CD4-positive, alpha-beta T cell (primary cell): ENCODE results near the gene TBC1D16. TPM values are rescaled to one million over a fixed set of nuclear protein-coding genes. Genes with fewer than 3 reads are reported as not detected.

Experiments
- ATAC-seq: fragments of 200-7000 bp; cut with Tn5 transposase; one replicate; pipeline ENCODE4 v1.10.0; 2022; ENCODE audit warnings: mild to moderate bottlenecking; ENCODE audit not compliant: poor library complexity
- CTCF ChIA-PET: fragments of 350-600 bp; sonication (Branson Sonifier 250); formaldehyde crosslinking; loops from one replicate; lab custom pipeline; 2021; ENCODE audit warnings: antibody characterized with exemption, inconsistent platforms; lab: Charles Lee
- POLR2A ChIA-PET: fragments of 350-600 bp; sonication (Branson Sonifier 250); formaldehyde crosslinking; loops from one replicate; lab custom pipeline; 2021; ENCODE audit warnings: antibody characterized with exemption, inconsistent platforms; lab: Charles Lee
- DNase-seq, 14 experiments: peaks; one replicate each; pipeline ENCODE4 v3.0.0-alpha.2; 2013 to 2020; ENCODE audit warnings: mixed read lengths in 2 of 14
- H3K27ac ChIP-seq, 2 donors: one replicate each; pipeline versions ENCODE4 v1.5.1 to v1.7.0; 2013; ENCODE audit warnings: low read length in 2 of 2, low read depth in 1 of 2, mild to moderate bottlenecking in 1 of 2
- H3K27me3 ChIP-seq, 2 experiments: 1 replicate in 1 of 2; 2 replicates in 1 of 2; pipeline versions ENCODE4 v1.6.1 to v1.7.0; 2013; ENCODE audit warnings: low read length in 2 of 2, control low read depth in 1 of 2, mild to moderate bottlenecking in 1 of 2, moderate library complexity in 1 of 2; ENCODE audit not compliant: insufficient read depth in 2 of 2, control insufficient read depth in 1 of 2
- H3K36me3 ChIP-seq: one replicate; pipeline ENCODE4 v1.6.1; 2013; ENCODE audit warnings: low read length, control low read depth; ENCODE audit not compliant: insufficient read depth
- H3K4me1 ChIP-seq: one replicate; pipeline ENCODE4 v1.6.1; 2013; ENCODE audit warnings: low read length, control low read depth; ENCODE audit not compliant: insufficient read depth
- H3K4me3 ChIP-seq: one replicate; pipeline ENCODE4 v1.5.1; 2013; ENCODE audit warnings: mild to moderate bottlenecking, low read length, moderate library complexity
- H3K9me3 ChIP-seq, 2 experiments: 1 replicate in 1 of 2; 2 replicates in 1 of 2; pipeline versions ENCODE4 v1.6.1 to v1.7.0; 2013; ENCODE audit warnings: low read length in 2 of 2, mild to moderate bottlenecking in 2 of 2, control low read depth in 1 of 2, moderate library complexity in 1 of 2; ENCODE audit not compliant: control insufficient read depth in 1 of 2, insufficient read depth in 1 of 2
- H3K27ac Mint-ChIP-seq: one replicate; pipeline ENCODE4 v1.8.0; 2020; ENCODE audit warnings: mixed read lengths
- H3K27me3 Mint-ChIP-seq: one replicate; pipeline ENCODE4 v1.8.0; 2021; ENCODE audit warnings: mixed read lengths
- H3K36me3 Mint-ChIP-seq: one replicate; pipeline ENCODE4 v1.8.0; 2021; ENCODE audit warnings: low read depth, mixed read lengths
- H3K4me1 Mint-ChIP-seq: one replicate; pipeline ENCODE4 v1.8.0; 2021; ENCODE audit warnings: low read depth, mixed read lengths
- H3K4me3 Mint-ChIP-seq: one replicate; pipeline ENCODE4 v1.8.0; 2020; ENCODE audit warnings: mild to moderate bottlenecking, mixed read lengths
- H3K9me3 Mint-ChIP-seq: one replicate; pipeline ENCODE4 v1.8.0; 2020; ENCODE audit warnings: mixed read lengths
- CTCF ChIP-seq: fragments of 200-600 bp; IDR thresholded peaks from one replicate; pipeline ENCODE4 v1.8.0; 2022; ENCODE audit warnings: antibody characterized with exemption, mild to moderate bottlenecking
- intact Hi-C, 2 experiments: fragments of 100-400 bp; cut with DNase I in 1 of 2; cut with micrococcal nuclease in 1 of 2; formaldehyde crosslinking; loops; one replicate each; pipeline versions ENCODE4 v1.15.1 to v1.9.0; 2023 to 2025; cut with DNase I, micrococcal nuclease
- total RNA-seq, 174 experiments: library from RNA in 2 of 174; stranded (reverse) in 2 of 174; gene quantifications; one replicate each; pipeline ENCODE4 v1.2.3 and lab custom pipeline; 2021 to 2026

Gene TBC1D16
- total RNA-seq, 2 experiments from 2014 or later = 1.9 to 2.5 TPM

DNA sequence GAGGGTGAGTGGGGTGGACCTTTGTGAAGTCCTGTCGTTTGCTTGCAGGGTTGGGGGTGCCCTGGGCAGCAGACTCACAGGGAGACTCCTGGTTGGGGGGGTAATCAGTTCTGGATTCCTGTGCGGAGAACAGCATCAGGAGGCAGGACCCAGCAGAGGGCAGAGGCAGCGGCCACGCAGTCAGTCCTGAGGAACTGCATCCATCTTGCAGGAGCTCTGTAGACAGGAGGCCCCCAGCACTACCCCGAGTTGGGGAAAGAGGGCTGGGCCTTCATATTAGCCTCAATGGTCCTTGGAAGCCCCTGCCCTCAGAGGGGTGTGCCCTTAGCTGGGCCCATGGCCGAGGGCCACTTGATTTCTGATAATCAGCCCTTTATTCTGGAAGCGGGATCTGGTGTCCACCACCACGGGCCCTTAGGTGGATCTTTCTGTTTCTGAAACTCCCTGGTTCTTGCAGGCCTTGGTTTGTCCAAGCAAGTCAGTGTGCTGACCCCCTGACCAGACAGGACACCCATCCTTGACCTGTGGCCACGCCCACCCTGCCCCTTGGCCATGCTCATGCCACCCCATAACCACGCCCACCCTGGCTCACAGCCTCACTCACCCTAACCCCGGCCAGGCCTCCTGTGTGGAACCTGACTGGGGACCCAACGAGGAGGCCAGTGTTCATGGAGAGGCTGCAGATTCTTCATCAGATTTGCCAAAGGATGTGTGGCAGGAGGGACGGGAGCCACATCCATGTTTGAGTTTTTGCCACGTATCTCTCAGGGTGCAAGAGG, 122.9 kb downstream of the TBC1D16 start:
- POLR2A ChIA-PET = no interaction called here
- H3K36me3 ChIP-seq = no peaks in the 10 kb centered on the region
- CTCF ChIA-PET = no interaction called here
- Mint-ChIP-seq H3K27ac (no peak overlapping the region), H3K4me1 (no peaks in the 10 kb centered on the region), H3K4me3 (no peak overlapping the region), H3K27me3 (peaks cover 27% of the 10 kb centered on the region), H3K9me3 (no peaks in the 10 kb centered on the region), H3K36me3 (no peaks in the 10 kb centered on the region)
- H3K4me1 ChIP-seq = no peaks in the 10 kb centered on the region
- no peaks in the 10 kb centered on the region for H3K9me3 ChIP-seq
- intact Hi-C loops = no loop called here
- DNase-seq (no peak), ATAC-seq (no peak)
- H3K27ac ChIP-seq = no peak overlapping the region
- peaks cover 0 to 3% of the 10 kb centered on the region in 2 experiments for H3K27me3 ChIP-seq
- TF ChIP-seq CTCF = no peak
- H3K4me3 ChIP-seq = no peak overlapping the region

DNA sequence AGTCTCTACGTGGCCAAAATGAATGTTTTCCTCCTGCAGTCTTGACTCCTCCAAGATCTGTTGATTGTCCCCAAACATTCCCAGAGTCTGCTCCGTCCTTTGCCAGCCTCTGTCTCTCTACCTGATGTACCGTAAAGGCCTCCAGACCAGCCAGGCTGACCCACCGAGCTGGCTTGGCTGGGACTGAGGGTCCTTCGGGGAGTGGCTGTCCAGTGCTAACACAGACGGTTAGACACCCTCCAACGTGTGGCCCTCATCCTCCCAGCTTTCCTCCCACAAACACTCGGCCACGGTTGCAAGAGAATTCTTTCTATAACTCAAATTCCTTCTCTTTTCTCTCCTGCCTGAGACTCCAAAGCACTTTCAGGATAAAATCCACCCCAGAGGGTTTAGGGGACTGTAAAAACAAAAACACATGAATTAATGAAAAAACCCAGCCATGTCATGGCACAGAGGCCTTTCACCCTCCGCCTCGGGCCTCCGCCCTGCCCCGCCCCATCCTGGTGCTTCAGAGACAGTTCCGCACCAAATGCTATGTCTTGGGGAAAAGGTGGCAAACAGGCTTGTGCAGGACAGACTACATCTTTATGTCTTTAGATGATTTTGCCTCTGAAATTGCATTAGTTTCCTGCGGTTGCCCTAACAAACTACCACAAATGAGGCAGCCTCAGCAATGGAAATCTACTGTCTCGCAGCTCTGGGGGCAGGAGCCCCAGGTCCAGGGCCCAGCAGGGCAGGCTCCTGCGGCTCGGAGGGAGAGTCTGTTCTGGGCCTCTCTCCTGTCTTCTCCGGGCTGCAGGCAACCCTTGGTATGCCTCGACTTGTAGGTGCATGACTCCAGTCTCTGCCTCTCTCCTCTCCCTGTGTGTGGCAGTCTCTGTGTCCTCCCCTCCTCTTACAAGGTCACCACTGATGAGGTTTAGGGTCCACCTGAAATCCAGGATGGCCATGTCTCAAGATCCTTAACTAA, 124.0 kb downstream of the TBC1D16 start:
- POLR2A ChIA-PET = no interaction called here
- H3K27me3 Mint-ChIP-seq = peaks cover 32% of the 10 kb centered on the region
- no peaks in the 10 kb centered on the region for H3K9me3 Mint-ChIP-seq
- peaks cover 0 to 4% of the 10 kb centered on the region in 2 experiments for H3K27me3 ChIP-seq
- no peak overlapping the region for H3K27ac Mint-ChIP-seq
- ATAC-seq (no peak), DNase-seq (no peak)
- TF ChIP-seq CTCF = no peak
- H3K9me3 ChIP-seq = no peaks in the 10 kb centered on the region
- intact Hi-C loops = no loop called here
- H3K4me3 Mint-ChIP-seq = no peak overlapping the region
- no peak overlapping the region for H3K4me3 ChIP-seq
- H3K36me3 ChIP-seq = no peaks in the 10 kb centered on the region
- no peaks in the 10 kb centered on the region for H3K36me3 Mint-ChIP-seq
- CTCF ChIA-PET = no interaction called here
- H3K27ac ChIP-seq = no peak overlapping the region
- no peaks in the 10 kb centered on the region for H3K4me1 Mint-ChIP-seq
- H3K4me1 ChIP-seq = no peaks in the 10 kb centered on the region

GRCh38 chr17:79910985-79911361, 124.7 kb downstream of the TBC1D16 start:
- no peak for ATAC-seq
- H3K36me3 ChIP-seq = no peaks in the 10 kb centered on the region
- no peaks in the 10 kb centered on the region for H3K4me1 ChIP-seq
- H3K9me3 ChIP-seq = no peaks in the 10 kb centered on the region
- Mint-ChIP-seq H3K4me3 (no peak overlapping the region), H3K36me3 (no peaks in the 10 kb centered on the region), H3K9me3 (no peaks in the 10 kb centered on the region), H3K4me1 (no peaks in the 10 kb centered on the region), H3K27ac (no peak overlapping the region), H3K27me3 (peaks cover 26% of the 10 kb centered on the region)
- DNase-seq = no peak
- peaks cover 0 to 4% of the 10 kb centered on the region in 2 experiments for H3K27me3 ChIP-seq
- TF ChIP-seq CTCF = no peak
- no peak overlapping the region for H3K4me3 ChIP-seq
- CTCF ChIA-PET = no interaction called here
- POLR2A ChIA-PET = no interaction called here
- intact Hi-C loops = no loop called here
- H3K27ac ChIP-seq = no peak overlapping the region
